Upper lobe of right lung (tissue), 1 donor: ENCODE results near the gene TCP11. TPM values are rescaled to one million over a fixed set of nuclear protein-coding genes. Genes with fewer than 3 reads are reported as not detected.

Source experiments
- ATAC-seq: fragments of 200-7000 bp; cut with Tn5 transposase; one replicate; pipeline ENCODE4 v1.9.1; 2020; ENCODE audit warnings: mild to moderate bottlenecking, moderate library complexity
- DNase-seq: peaks from one replicate; pipeline ENCODE4 v3.0.0-alpha.2; 2020
- H3K27ac ChIP-seq: fragments of 200-600 bp; one replicate; pipeline ENCODE4 v1.8.0; 2022
- H3K27me3 ChIP-seq: fragments of 200-600 bp; one replicate; pipeline ENCODE4 v1.8.0; 2022; ENCODE audit warnings: mild to moderate bottlenecking
- H3K36me3 ChIP-seq: fragments of 200-600 bp; one replicate; pipeline ENCODE4 v1.8.0; 2022
- H3K4me1 ChIP-seq: fragments of 200-600 bp; one replicate; pipeline ENCODE4 v1.8.0; 2022
- H3K4me3 ChIP-seq: fragments of 200-600 bp; one replicate; pipeline ENCODE4 v1.8.0; 2022; ENCODE audit warnings: mild to moderate bottlenecking
- H3K9me3 ChIP-seq: fragments of 200-600 bp; one replicate; pipeline ENCODE4 v1.8.0; 2022
- CTCF ChIP-seq: fragments of 200-600 bp; IDR thresholded peaks from one replicate; pipeline ENCODE4 v1.8.0; 2022; ENCODE audit warnings: antibody characterized with exemption
- intact Hi-C: fragments of 100-400 bp; cut with DNase I; formaldehyde crosslinking; loops from one replicate; pipeline ENCODE4 v1.11.0; 2022
- total RNA-seq: library from RNA; stranded (reverse); fragmentation: NEBNext Ultra II Directional; extraction: Animal tissue kit (Norgen Biotek cat#: 25700); gene quantifications from one replicate; pipeline ENCODE4 v1.2.1, GENCODE V29; 2021
- donor health status: DM: no; HTN: yes; CAD: no; lungs with severe emphysema.

The TCP11 gene
- total RNA-seq, 1 donor from 2014 or later: not detected

- DNase-seq (no peak), ATAC-seq (no peak)
- H3K4me1 ChIP-seq: peaks cover 3% of the 10 kb centered on the region
- no peaks in the 10 kb centered on the region for H3K9me3 ChIP-seq
- TF ChIP-seq CTCF: no peak
- no peak overlapping the region for H3K27ac ChIP-seq
- intact Hi-C loops: no loop called here
- H3K4me3 ChIP-seq: no peak overlapping the region
- no peaks in the 10 kb centered on the region for H3K36me3 ChIP-seq
- no peaks in the 10 kb centered on the region for H3K27me3 ChIP-seq
Observed at GRCh38 chr6:35173044-35173426, 31.9 kb upstream of the TCP11 start.

GRCh38 chr6:35170891-35171290, 29.8 kb upstream of the TCP11 start:
- no peak for ATAC-seq
- H3K4me1 ChIP-seq: no peaks in the 10 kb centered on the region
- TF ChIP-seq CTCF: no peak
- no peaks in the 10 kb centered on the region for H3K9me3 ChIP-seq
- intact Hi-C loops: no loop called here
- H3K27ac ChIP-seq: no peak overlapping the region
- H3K4me3 ChIP-seq: no peak overlapping the region
- H3K27me3 ChIP-seq: no peaks in the 10 kb centered on the region
- DNase-seq: no peak
- H3K36me3 ChIP-seq: no peaks in the 10 kb centered on the region

GRCh38 chr6:35170166-35170565, 29.0 kb upstream of the TCP11 start:
- no peaks in the 10 kb centered on the region for H3K4me1 ChIP-seq
- DNase-seq (no peak), ATAC-seq (no peak)
- H3K27ac ChIP-seq: no peak overlapping the region
- no peaks in the 10 kb centered on the region for H3K9me3 ChIP-seq
- intact Hi-C loops: no loop called here
- H3K27me3 ChIP-seq: no peaks in the 10 kb centered on the region
- H3K4me3 ChIP-seq: no peak overlapping the region
- TF ChIP-seq CTCF: no peak
- H3K36me3 ChIP-seq: no peaks in the 10 kb centered on the region

- H3K36me3 ChIP-seq: no peaks in the 10 kb centered on the region
- no peak overlapping the region for H3K4me3 ChIP-seq
- no peaks in the 10 kb centered on the region for H3K9me3 ChIP-seq
- DNase-seq (no peak), ATAC-seq (no peak)
- H3K27ac ChIP-seq: no peak overlapping the region
- no peaks in the 10 kb centered on the region for H3K4me1 ChIP-seq
- no peak for TF ChIP-seq CTCF
- H3K27me3 ChIP-seq: no peaks in the 10 kb centered on the region
- intact Hi-C loops: no loop called here
Observed at GRCh38 chr6:35168461-35168861, 27.3 kb upstream of the TCP11 start.

- H3K27ac ChIP-seq: no peak overlapping the region
- TF ChIP-seq CTCF: no peak
- intact Hi-C loops: no loop called here
Observed at GRCh38 chr6:35167505-35167904, 26.4 kb upstream of the TCP11 start.

GRCh38 chr6:35166520-35166919, 25.4 kb upstream of the TCP11 start:
- no peak overlapping the region for H3K4me3 ChIP-seq
- TF ChIP-seq CTCF: no peak
- H3K9me3 ChIP-seq: no peaks in the 10 kb centered on the region
- DNase-seq: no peak
- intact Hi-C loops: no loop called here
- peak overlapping the region; percentile 8 for H3K27ac ChIP-seq
- H3K4me1 ChIP-seq: peaks cover 12% of the 10 kb centered on the region
- no peaks in the 10 kb centered on the region for H3K36me3 ChIP-seq
- ATAC-seq: peak; percentile 44
- no peaks in the 10 kb centered on the region for H3K27me3 ChIP-seq

More at GRCh38 chr6:35167505-35167904, 26.4 kb upstream of the TCP11 start:
- peaks cover 2% of the 10 kb centered on the region for H3K4me1 ChIP-seq
- ATAC-seq (no peak), DNase-seq (no peak)
- H3K9me3 ChIP-seq: no peaks in the 10 kb centered on the region
- no peak overlapping the region for H3K4me3 ChIP-seq
- H3K36me3 ChIP-seq: no peaks in the 10 kb centered on the region
- no peaks in the 10 kb centered on the region for H3K27me3 ChIP-seq
